Activated CD4-positive, alpha-beta T cell treated with anti-CD3 and anti-CD28 coated beads, Interleukin-2, Interleukin-4, amounts not matched to agents 100 ng/mL and 50 ng/mL, durations not matched to agents 16 hours and 8 hours (primary cell): ENCODE results near the gene ZNF549.
A peak's percentile ranks its signal among the peaks of the same experiment; 100 is the strongest.
"Not testable (repeated sequence)": the region's sequence is repeated elsewhere in the genome, so short reads cannot be mapped to it uniquely, and the experiment has no call there.

Source experiments
- DNase-seq: peaks from one replicate; pipeline ENCODE4 v3.0.0-alpha.2; 2020; ENCODE audit warnings: low spot score

Gene ZNF549

GRCh38 chr19:57527136-57527881 lies at the start of gene ZNF549:
Gene ZNF549, plus strand, starts transcription at chr19:57527356. Its CDS starts 218 bp downstream, at chr19:57527574.
- DNase-seq = peak; percentile 89

GRCh38 chr19:57487477-57488298 lies 39.5 kb upstream of the ZNF549 start, which contains the start of gene ZNF419:
Gene ZNF419, plus strand, starts transcription at chr19:57487750. Its CDS starts 201 bp downstream, at chr19:57487951.
- DNase-seq = peak; percentile 94

DNA sequence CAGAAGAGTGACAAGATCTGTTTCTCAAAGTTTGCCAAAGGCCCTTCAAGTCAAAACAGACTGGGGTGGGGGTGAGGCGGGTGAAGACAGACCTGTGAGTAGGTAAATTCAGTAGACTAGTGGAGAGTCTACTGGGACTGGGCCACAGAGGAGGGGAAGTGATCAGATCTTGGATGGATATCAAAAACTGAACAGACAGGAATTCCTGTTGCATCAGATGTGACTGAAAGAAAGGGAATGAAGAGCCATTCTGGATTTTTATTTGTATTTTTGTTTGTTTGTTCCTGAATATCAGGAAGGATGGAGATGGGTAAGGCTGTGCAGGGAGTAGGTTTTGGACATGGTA lies 38.9 kb upstream of the ZNF549 start:
- not testable (repeated sequence) for DNase-seq

DNA sequence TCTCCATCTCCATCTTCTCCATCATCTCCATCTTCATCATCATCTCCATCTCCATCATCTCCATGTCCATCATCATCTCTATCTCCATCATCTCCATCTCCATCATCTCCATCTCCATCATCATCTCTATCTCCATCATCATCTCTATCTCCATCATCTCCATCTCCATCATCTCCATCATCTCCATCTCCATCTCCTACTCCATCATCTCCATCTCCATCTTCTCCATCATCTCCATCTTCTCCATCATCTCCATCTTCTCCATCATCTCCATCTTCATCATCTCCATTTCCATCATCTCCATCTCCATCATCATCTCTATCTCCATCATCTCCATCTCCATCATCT lies 27.9 kb upstream of the ZNF549 start:
- not testable (repeated sequence) for DNase-seq

DNA sequence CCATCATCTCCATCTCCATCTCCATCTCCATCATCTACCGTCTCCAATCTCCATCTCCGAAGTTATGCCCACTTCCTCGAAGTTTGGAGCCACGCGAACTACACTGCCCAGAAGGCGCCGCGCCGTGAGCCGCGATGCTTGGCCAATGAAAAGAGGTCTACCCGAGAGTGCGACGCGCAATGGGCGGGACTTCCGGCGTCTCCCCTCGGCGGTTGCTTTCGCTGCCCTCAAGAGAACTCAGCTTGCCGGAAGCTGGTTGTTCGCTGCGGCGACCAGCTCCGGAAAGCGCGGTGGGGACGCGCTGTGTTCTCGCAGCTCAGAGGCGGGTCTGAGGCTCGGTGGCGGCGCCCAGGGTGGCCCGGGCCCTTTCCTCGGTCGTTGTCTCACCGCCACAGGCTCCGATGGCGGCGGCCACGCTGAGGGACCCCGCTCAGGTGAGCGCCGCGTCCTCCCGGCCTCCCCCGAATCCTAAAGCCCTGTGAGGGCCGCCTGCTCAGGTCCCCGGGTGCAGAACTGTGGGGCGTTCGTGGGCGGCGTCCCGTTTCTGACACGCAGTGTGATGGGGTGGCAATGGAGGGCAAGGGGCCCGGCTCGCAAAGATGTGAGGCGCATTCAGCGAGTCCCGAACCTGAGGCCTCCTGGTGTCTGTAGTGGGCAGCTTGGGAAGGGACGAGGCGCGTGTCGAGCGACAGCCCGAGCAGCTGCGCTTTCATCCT lies 27.3 kb upstream of the ZNF549 start, which contains the start of gene ZNF773:
TSS of gene ZNF773 (plus strand) at position 259 of the 716 bp plus-strand sequence. CDS start at position 402, 143 bp downstream.
- peak; percentile 96 for DNase-seq

GRCh38 chr19:57500400-57500799 lies 26.8 kb upstream of the ZNF549 start:
- DNase-seq = not testable (repeated sequence)

- DNase-seq = no peak
These were observed 21.0 kb upstream of the ZNF549 start for GRCh38 chr19:57506163-57506562.

DNA sequence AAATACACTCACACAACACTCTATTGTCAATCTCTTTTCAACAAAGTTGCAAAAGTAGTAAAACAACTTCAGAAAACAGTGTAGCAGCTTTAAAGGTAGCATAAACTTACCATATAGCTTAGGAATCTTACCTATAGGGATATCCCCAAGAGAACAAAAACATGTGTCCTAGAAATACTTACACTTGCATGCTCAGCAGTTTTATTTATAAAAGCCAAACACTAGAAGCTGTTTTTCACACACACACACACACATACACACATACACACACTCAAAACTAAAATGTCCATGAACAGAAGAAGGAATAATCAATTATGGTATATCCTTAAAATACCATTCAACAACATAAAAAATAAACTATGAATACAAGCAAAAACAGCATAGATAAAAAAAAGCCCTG lies 15.7 kb upstream of the ZNF549 start:
- DNase-seq = no peak

DNA sequence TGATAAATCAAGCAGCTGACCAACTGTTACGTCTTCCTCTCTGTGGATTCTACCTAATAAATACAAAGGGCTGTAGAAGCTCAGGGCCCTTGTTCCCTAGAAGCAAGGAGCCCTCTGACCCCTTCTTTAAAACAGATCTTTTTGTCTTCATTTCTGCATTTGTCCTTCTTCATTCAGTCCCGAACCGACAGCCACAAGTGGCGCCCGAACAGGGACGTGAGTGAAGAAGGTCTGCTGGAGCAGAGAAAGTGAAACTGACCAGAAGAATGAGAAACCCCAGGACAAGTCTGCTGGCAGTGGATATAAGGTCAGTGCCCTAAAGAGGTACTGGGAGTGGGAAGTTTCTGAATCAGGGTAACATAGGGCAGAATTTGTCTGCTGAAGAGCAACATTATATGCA lies 14.3 kb upstream of the ZNF549 start:
- DNase-seq = no peak

DNA sequence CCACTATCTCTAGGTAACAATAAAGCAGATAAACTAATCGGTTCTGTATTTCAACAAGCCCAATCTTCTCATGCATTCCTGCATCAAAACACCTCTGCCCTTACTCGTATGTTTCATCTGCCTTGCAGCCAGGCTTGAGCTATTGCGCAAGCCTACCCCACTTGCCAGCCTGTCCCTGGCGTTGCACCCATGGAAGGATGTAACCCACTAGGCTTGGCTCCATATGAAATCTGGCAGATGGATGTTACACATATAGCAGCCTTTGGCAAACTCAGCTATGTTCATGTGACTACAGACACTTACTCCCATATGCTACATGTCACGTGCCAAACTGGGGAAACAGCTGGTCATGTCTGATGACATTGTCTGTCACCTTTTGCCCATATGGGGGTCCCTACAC lies 11.9 kb upstream of the ZNF549 start:
- DNase-seq = no peak

GRCh38 chr19:57518021-57518420 lies 9.1 kb upstream of the ZNF549 start:
- not testable (repeated sequence) for DNase-seq

GRCh38 chr19:57537953-57538547 lies 10.9 kb downstream of the ZNF549 start:
- DNase-seq = no peak

DNA sequence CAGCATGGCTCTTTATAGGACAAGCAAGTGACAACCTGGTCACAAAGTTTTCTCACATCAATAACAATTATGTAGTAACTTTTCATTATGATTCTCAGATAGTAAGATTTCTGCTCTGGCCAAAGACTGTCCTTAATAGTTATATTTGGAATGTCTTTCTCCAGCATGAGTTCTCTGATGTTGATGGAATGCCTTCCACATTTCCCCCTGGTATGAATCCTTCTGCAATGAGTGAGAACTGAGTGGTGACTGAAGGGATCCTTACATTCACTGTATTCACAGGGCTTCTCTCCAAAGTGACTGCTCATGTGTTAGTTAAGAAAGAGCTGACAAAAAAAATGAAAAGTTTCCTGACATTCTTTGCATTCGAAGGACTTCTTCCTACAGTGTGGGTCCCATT lies 19.4 kb downstream of the ZNF549 start:
- no peak for DNase-seq

DNA sequence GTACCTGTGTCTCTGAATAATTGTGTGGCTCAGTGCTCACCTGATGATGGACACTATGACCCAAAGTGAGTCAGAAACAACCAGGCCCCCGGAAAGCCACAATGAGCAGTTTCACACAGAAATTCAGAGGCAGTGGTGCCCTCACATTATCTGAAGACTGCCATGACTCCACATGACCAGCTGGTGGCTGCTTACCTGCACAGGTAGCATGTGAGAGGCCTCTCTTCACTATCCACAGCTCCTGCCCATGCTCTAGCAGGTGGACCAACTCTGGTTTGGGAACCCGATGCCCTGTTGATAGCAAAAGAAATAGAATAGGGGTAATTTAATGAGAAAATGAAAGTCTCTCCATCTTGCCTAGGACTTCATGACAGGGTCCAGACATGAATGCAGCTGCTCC lies 25.3 kb downstream of the ZNF549 start:
- DNase-seq = no peak

DNA sequence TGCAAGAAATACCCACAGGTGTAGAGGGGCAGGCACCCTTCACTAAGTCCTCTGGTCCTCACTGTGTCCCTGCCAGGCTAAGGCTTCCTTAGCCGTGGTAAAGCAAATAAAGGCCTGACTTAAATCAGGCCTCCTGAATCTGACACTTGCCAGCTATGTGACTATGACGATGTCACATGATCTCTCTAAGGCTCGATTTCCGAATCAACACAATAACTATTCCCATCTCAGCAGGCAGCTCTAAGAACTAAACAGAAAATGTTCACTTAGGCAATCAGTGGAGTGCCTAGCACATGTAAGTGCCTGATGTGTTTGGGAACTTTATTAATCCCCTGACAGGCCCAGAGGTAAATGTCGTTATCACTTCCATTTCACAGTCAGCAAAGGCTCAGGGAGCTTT lies 30.5 kb downstream of the ZNF549 start:
- DNase-seq = no peak

- DNase-seq = no peak
These were observed 31.4 kb downstream of the ZNF549 start for GRCh38 chr19:57558525-57558924.

GRCh38 chr19:57559008-57559403 lies 31.9 kb downstream of the ZNF549 start:
- DNase-seq = peak; percentile 11

- peak; percentile 90 for DNase-seq
These were observed 32.4 kb downstream of the ZNF549 start, which contains the start of gene ZNF550 for GRCh38 chr19:57559404-57560025. Gene ZNF550, minus strand, starts transcription at chr19:57559863. Its CDS starts 181 bp downstream, at chr19:57559682.

DNA sequence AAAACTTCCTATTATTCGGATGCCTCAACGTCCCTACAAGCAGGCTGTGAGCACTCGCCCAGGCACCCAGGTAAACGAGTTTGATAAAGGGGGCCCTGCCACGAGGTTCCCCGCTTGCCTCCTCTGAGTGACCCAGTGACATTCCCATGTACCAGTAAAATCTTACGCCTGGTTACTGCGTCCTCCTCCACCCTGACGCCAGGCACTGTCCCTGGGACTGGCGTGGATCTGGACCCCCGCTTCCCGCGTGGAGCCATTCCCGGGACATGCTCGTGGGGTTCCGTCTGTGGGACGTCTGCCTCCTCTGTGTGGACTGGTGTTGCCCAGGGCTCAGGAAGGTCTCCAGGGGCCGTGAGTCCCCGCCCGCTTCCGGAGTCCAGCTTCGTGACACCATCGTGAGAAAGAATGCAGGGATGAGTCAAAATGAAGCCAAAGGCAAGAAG lies 32.9 kb downstream of the ZNF549 start:
- no peak for DNase-seq

DNA sequence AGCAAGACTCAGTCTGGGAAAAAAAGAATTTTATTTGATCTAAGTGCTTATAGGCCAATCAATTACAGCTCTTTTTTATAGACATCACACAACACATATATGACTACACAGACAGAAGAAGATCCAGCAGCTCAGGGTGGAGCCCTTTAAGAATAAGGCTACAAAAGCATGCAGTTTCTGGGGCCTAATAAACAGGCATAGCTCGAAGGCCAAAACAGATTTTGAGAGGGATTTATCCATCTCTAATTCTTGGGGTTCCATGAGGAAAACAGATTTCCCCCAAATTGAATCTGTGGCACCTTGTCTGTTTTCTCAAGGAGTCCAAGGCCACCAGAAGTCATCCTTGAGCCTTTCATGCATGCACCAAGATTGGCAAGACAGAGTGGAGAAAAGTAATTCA lies 36.4 kb downstream of the ZNF549 start:
- DNase-seq = no peak
